ENCODE data around the gene ERBB4.

ERBB4 gene

DNA sequence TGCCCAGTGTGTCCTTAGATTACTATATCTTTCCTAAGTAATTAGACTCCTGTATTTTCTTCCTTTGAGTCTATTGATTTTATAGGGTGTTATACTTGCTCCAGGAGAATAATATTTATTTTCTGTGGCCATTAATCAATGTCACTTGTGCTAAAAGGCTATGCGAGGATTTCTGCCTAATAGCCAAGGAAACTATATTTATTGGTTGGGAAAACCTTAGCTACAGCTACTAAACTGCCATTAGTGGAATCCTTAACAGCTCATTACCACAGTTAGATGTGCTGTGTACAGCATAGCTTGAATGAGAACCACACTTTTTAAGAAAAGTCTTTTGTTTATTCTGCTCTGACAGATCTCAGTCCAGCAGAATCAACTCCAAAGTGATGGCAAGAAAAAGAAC lies 537.3 kb downstream of the ERBB4 start:
- H3K4me3 ChIP-seq (ENCODE audit: low read length), result no peak overlapping the region
- no peak for DNase-seq (ENCODE audit: low read depth)
- no peak for TF ChIP-seq CTCF (IDR thresholded peaks at IDR 0.05; ENCODE audit: insufficient read depth, low read depth, low read length, missing control alignments)

DNA sequence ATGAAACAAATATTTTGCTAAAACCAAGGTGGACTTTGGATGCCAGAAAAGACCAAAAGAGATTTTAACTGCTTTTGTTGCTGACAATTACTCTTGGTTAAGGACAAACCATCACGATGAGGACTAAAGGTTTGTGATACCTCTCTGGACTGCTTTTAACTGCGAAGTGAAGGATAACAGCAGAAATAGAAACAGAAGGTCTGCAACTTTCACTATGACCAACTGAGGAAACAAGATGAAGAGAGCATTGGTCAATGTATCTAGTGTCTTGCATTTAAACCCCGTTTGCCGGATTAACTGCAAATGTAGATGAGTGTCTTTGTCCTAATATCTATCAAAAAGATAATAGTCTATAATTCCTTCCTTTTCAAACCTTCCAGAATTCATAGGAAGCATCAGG lies 541.7 kb downstream of the ERBB4 start:
- TF ChIP-seq CTCF (IDR thresholded peaks at IDR 0.05; ENCODE audit: insufficient read depth, low read depth, low read length, missing control alignments), result no peak
- no peak overlapping the region for H3K4me3 ChIP-seq (ENCODE audit: low read length)
- no peak for DNase-seq (ENCODE audit: low read depth)

DNA sequence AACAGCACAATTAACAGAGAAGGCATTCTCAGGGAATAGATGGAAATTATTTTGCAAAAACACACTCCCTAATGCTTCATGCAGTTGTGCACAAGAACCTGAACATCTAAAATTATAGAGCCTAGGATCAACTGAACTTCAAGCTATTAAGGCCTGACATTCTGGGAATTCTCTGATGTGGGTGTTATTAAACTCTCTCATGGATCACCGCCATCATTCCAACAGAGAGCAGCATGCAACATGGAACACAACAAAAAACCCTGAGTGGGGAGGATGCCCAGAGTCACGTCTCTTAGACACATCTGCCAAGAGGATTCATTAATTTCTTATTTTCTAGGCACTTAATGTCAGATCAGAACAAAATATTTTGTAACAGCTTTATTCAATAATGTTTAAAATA lies 543.8 kb downstream of the ERBB4 start:
- no peak overlapping the region for H3K4me3 ChIP-seq (ENCODE audit: low read length)
- DNase-seq (ENCODE audit: low read depth), result no peak
- TF ChIP-seq CTCF (IDR thresholded peaks at IDR 0.05; ENCODE audit: insufficient read depth, low read depth, low read length, missing control alignments), result no peak

DNA sequence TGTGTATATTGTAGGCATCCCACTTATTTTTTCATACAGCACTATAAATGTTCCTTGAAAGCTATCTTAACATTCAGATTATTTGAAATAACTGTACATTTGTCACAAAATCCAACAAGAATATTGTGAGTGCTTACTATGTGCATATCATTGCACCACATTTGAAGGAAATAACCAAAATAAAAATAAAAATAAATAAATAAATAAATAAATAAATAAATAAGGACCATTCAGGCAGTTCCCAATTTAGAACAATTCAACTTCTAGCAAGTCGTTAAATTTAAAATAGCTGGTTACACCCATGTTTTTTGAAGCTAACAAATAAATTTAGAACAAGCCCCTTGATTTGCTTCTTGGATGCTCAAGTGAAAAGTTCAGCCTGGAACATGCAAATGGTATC lies 548.3 kb downstream of the ERBB4 start:
- DNase-seq (ENCODE audit: low read depth), result no peak
- TF ChIP-seq CTCF (IDR thresholded peaks at IDR 0.05; ENCODE audit: insufficient read depth, low read depth, low read length, missing control alignments), result no peak
- no peak overlapping the region for H3K4me3 ChIP-seq (ENCODE audit: low read length)

GRCh38 chr2:211986313-211986712 lies 552.3 kb downstream of the ERBB4 start:
- TF ChIP-seq CTCF (IDR thresholded peaks at IDR 0.05; ENCODE audit: insufficient read depth, low read depth, low read length, missing control alignments), result no peak
- no peak overlapping the region for H3K4me3 ChIP-seq (ENCODE audit: low read length)
- DNase-seq (ENCODE audit: low read depth), result no peak

- TF ChIP-seq CTCF (IDR thresholded peaks at IDR 0.05; ENCODE audit: insufficient read depth, low read depth, low read length, missing control alignments), result no peak
- H3K4me3 ChIP-seq (ENCODE audit: low read length), result no peak overlapping the region
- no peak for DNase-seq (ENCODE audit: low read depth)
These were observed 553.2 kb downstream of the ERBB4 start for GRCh38 chr2:211985393-211985792.

DNA sequence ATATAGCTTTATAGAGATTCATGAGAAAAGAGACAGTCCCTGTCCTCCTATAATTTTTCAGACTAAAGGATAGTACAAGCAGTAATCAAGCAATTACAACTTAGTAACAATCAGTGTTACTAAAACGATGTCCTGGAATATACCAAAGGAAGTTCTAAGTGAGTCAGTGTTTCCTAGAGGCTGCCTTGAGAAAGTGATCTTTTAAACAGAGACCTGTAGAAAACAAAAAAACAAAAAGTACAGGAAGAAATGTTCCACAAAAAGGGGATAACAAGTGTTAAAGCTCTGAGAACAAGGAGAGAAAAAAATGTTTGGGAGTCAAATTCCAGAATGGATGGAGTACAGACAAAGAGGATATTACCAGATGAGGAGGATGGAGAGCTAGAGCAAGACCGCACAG lies 556.4 kb downstream of the ERBB4 start:
- H3K4me3 ChIP-seq (ENCODE audit: low read length), result no peak overlapping the region
- no peak for DNase-seq (ENCODE audit: low read depth)
- TF ChIP-seq CTCF (IDR thresholded peaks at IDR 0.05; ENCODE audit: insufficient read depth, low read depth, low read length, missing control alignments), result no peak

Measured in epithelial cell of esophagus (primary cell).